ENCODE data around the gene TBC1D22B.
A peak's percentile ranks its signal among the peaks of the same experiment; 100 is the strongest.

TBC1D22B gene

GRCh38 chr6:37347670-37348111 is 90.1 kb downstream of the TBC1D22B start:
- no peak overlapping the region for H3K4me3 ChIP-seq (ENCODE audit: low read length)
- no peak for DNase-seq (ENCODE audit: low read depth)
- TF ChIP-seq CTCF (conservative IDR thresholded peaks at IDR 0.05; ENCODE audit: low read depth, low read length) = no peak

GRCh38 chr6:37351027-37351426 is 93.5 kb downstream of the TBC1D22B start:
- no peak overlapping the region for H3K4me3 ChIP-seq (ENCODE audit: low read length)
- no peak for TF ChIP-seq CTCF (conservative IDR thresholded peaks at IDR 0.05; ENCODE audit: low read depth, low read length)
- no peak for DNase-seq (ENCODE audit: low read depth)

- no peak for TF ChIP-seq CTCF (conservative IDR thresholded peaks at IDR 0.05; ENCODE audit: low read depth, low read length)
- DNase-seq (ENCODE audit: low read depth) = no peak
- no peak overlapping the region for H3K4me3 ChIP-seq (ENCODE audit: low read length)
These were observed 94.8 kb downstream of the TBC1D22B start for GRCh38 chr6:37352384-37352783.

GRCh38 chr6:37353761-37354525 is 96.4 kb downstream of the TBC1D22B start, which contains the start of gene RNF8:
Gene RNF8 (plus strand): TSS chr6:37353983. CDS start chr6:37354165, 182 bp downstream.
- peak; percentile 55 for DNase-seq (ENCODE audit: low read depth)
- TF ChIP-seq CTCF (conservative IDR thresholded peaks at IDR 0.05; ENCODE audit: low read depth, low read length) = no peak
- peak within 1 kb of the TSS; percentile 74 for H3K4me3 ChIP-seq (ENCODE audit: low read length)

GRCh38 chr6:37354526-37355384 is 97.2 kb downstream of the TBC1D22B start:
- peak overlapping the region; percentile 74 for H3K4me3 ChIP-seq (ENCODE audit: low read length)
- TF ChIP-seq CTCF (conservative IDR thresholded peaks at IDR 0.05; ENCODE audit: low read depth, low read length) = no peak
- DNase-seq (ENCODE audit: low read depth) = no peak

GRCh38 chr6:37357288-37357687 is 99.7 kb downstream of the TBC1D22B start:
- DNase-seq (ENCODE audit: low read depth) = no peak
- TF ChIP-seq CTCF (conservative IDR thresholded peaks at IDR 0.05; ENCODE audit: low read depth, low read length) = no peak
- H3K4me3 ChIP-seq (ENCODE audit: low read length) = no peak overlapping the region

Data from retinal pigment epithelial cell (primary cell).